ENCODE data around the gene SLC29A2. TPM values are rescaled to one million over a fixed set of nuclear protein-coding genes. Genes with fewer than 3 reads are reported as not detected.

The SLC29A2 gene
- total RNA-seq, 2 experiments from 2014 or later, result 10.0 to 11.1 TPM

GRCh38 chr11:66346476-66347424 is 24.8 kb downstream of the SLC29A2 start:
- ATAC-seq, result no peak
- no peak for DNase-seq
- Mint-ChIP-seq H3K36me3 (ENCODE audit: low read depth) (peaks cover 6% of the 10 kb centered on the region), H3K9me3 (ENCODE audit: insufficient read depth) (no peaks in the 10 kb centered on the region), H3K4me1 (ENCODE audit: low read depth) (peaks cover 53% of the 10 kb centered on the region), H3K27me3 (ENCODE audit: low read depth) (peaks cover 2% of the 10 kb centered on the region), H3K4me3 (peak overlapping the region; percentile 72), H3K27ac (peak overlapping the region; percentile 48)
- CTCF ChIA-PET, result interaction anchor here (0.8 to 8.2 kb wide), 11 partner anchors 11 to 92 kb away, joined by 3 to 79 read pairs (median 11); partner anchors contain the start of genes MRPL11, RIN1 and SLC29A2
- POLR2A ChIA-PET, result interaction anchor here (1.3 to 2.9 kb wide), 4 partner anchors 25 to 35 kb away, joined by 3 to 13 read pairs (median 6); partner anchors contain the start of genes CD248 and SLC29A2

GRCh38 chr11:66345316-66345649 is 26.3 kb downstream of the SLC29A2 start:
- no peaks in the 10 kb centered on the region for H3K9me3 Mint-ChIP-seq (ENCODE audit: insufficient read depth)
- H3K4me3 Mint-ChIP-seq, result peak overlapping the region; percentile 96
- peak; percentile 24 for ATAC-seq
- H3K4me1 Mint-ChIP-seq (ENCODE audit: low read depth), result peaks cover 55% of the 10 kb centered on the region
- POLR2A ChIA-PET, result interaction anchor here (0.6 to 2.9 kb wide), 10 partner anchors 10 to 774 kb away, joined by 3 to 28 read pairs (median 6); partner anchors contain the start of genes CD248, SLC29A2 and YIF1A
- peak overlapping the region; percentile 93 for H3K27ac Mint-ChIP-seq
- DNase-seq, result no peak
- peaks cover 2% of the 10 kb centered on the region for H3K27me3 Mint-ChIP-seq (ENCODE audit: low read depth)
- CTCF ChIA-PET, result interaction anchor here (1.2 to 8.2 kb wide), 11 partner anchors 9 to 66 kb away, joined by 3 to 79 read pairs (median 11); partner anchors contain the start of genes RIN1, SLC29A2 and YIF1A
- H3K36me3 Mint-ChIP-seq (ENCODE audit: low read depth), result peaks cover 13% of the 10 kb centered on the region

GRCh38 chr11:66344550-66345315 is 26.8 kb downstream of the SLC29A2 start, which contains the start of gene BRMS1:
BRMS1 (minus strand) TSS chr11:66345104; CDS start chr11:66342234, 2,870 bp downstream.
- ATAC-seq (peak; percentile 77), DNase-seq (peak; percentile 98)
- peak within 1 kb of the TSS; percentile 93 for H3K27ac Mint-ChIP-seq
- ChIA-PET POLR2A (interaction anchor here (0.7 to 2.9 kb wide), 11 partner anchors 10 to 773 kb away, joined by 3 to 28 read pairs (median 4); partner anchors contain the start of genes CD248, SLC29A2 and YIF1A), CTCF (interaction anchor here (0.8 to 8.2 kb wide), 14 partner anchors 9 to 67 kb away, joined by 3 to 79 read pairs (median 6); partner anchors contain the start of genes RIN1 and YIF1A)
- H3K36me3 Mint-ChIP-seq (ENCODE audit: low read depth), result peaks cover 13% of the 10 kb centered on the region
- H3K4me1 Mint-ChIP-seq (ENCODE audit: low read depth), result peaks cover 55% of the 10 kb centered on the region
- peak within 1 kb of the TSS; percentile 96 for H3K4me3 Mint-ChIP-seq
- H3K9me3 Mint-ChIP-seq (ENCODE audit: insufficient read depth), result no peaks in the 10 kb centered on the region
- peaks cover 2% of the 10 kb centered on the region for H3K27me3 Mint-ChIP-seq (ENCODE audit: low read depth)

GRCh38 chr11:66343176-66343575 is 28.4 kb downstream of the SLC29A2 start:
- Mint-ChIP-seq H3K27ac (peak overlapping the region; percentile 93), H3K27me3 (ENCODE audit: low read depth) (peaks cover 2% of the 10 kb centered on the region), H3K36me3 (ENCODE audit: low read depth) (peaks cover 22% of the 10 kb centered on the region), H3K9me3 (ENCODE audit: insufficient read depth) (no peaks in the 10 kb centered on the region), H3K4me1 (ENCODE audit: low read depth) (peaks cover 60% of the 10 kb centered on the region), H3K4me3 (peak overlapping the region; percentile 96)
- no peak for DNase-seq
- ChIA-PET POLR2A (interaction anchor here (2.9 kb wide), 1 partner anchor 31 kb away, joined by 28 read pairs; no protein-coding TSS in a partner anchor), CTCF (interaction anchor here (1.7 to 7.6 kb wide), 3 partner anchors 20 to 43 kb away, joined by 6 to 79 read pairs (median 33); no protein-coding TSS in a partner anchor)
- ATAC-seq, result no peak

- ChIA-PET CTCF (interaction anchor here (1.2 to 7.6 kb wide), 2 partner anchors 30 to 48 kb away, joined by 5 to 79 read pairs; no protein-coding TSS in a partner anchor), POLR2A (interaction anchor here (1.0 kb wide), 1 partner anchor 25 kb away, joined by 3 read pairs; the partner anchor contains the start of gene CD248)
- no peaks in the 10 kb centered on the region for H3K27me3 Mint-ChIP-seq (ENCODE audit: low read depth)
- peak overlapping the region; percentile 50 for H3K27ac Mint-ChIP-seq
- no peaks in the 10 kb centered on the region for H3K9me3 Mint-ChIP-seq (ENCODE audit: insufficient read depth)
- no peak for ATAC-seq
- H3K36me3 Mint-ChIP-seq (ENCODE audit: low read depth), result peaks cover 32% of the 10 kb centered on the region
- no peak overlapping the region for H3K4me3 Mint-ChIP-seq
- DNase-seq, result no peak
- peaks cover 68% of the 10 kb centered on the region for H3K4me1 Mint-ChIP-seq (ENCODE audit: low read depth)
Observed at GRCh38 chr11:66341502-66342126, 29.9 kb downstream of the SLC29A2 start.

GRCh38 chr11:66340596-66341501 is 30.7 kb downstream of the SLC29A2 start:
- ChIA-PET POLR2A (no interaction called here), CTCF (interaction anchor here (1.0 to 7.6 kb wide), 3 partner anchors 29 to 48 kb away, joined by 5 to 79 read pairs (median 25); no protein-coding TSS in a partner anchor)
- H3K27ac Mint-ChIP-seq, result no peak overlapping the region
- H3K9me3 Mint-ChIP-seq (ENCODE audit: insufficient read depth), result no peaks in the 10 kb centered on the region
- ATAC-seq (no peak), DNase-seq (no peak)
- H3K36me3 Mint-ChIP-seq (ENCODE audit: low read depth), result peaks cover 34% of the 10 kb centered on the region
- no peaks in the 10 kb centered on the region for H3K27me3 Mint-ChIP-seq (ENCODE audit: low read depth)
- H3K4me3 Mint-ChIP-seq, result no peak overlapping the region
- H3K4me1 Mint-ChIP-seq (ENCODE audit: low read depth), result peaks cover 66% of the 10 kb centered on the region

- H3K27me3 Mint-ChIP-seq (ENCODE audit: low read depth), result no peaks in the 10 kb centered on the region
- H3K4me3 Mint-ChIP-seq, result no peak overlapping the region
- peaks cover 64% of the 10 kb centered on the region for H3K4me1 Mint-ChIP-seq (ENCODE audit: low read depth)
- DNase-seq (no peak), ATAC-seq (no peak)
- H3K9me3 Mint-ChIP-seq (ENCODE audit: insufficient read depth), result no peaks in the 10 kb centered on the region
- CTCF ChIA-PET, result interaction anchor here (1.0 to 4.0 kb wide), 2 partner anchors 28 to 49 kb away, joined by 5 to 25 read pairs; no protein-coding TSS in a partner anchor
- H3K36me3 Mint-ChIP-seq (ENCODE audit: low read depth), result peaks cover 34% of the 10 kb centered on the region
- no peak overlapping the region for H3K27ac Mint-ChIP-seq
- POLR2A ChIA-PET, result interaction anchor here (1.2 kb wide), 1 partner anchor 28 kb away, joined by 5 read pairs; no protein-coding TSS in a partner anchor
Observed at GRCh38 chr11:66339686-66340483, 31.7 kb downstream of the SLC29A2 start.

GRCh38 chr11:66339162-66339675 is 32.3 kb downstream of the SLC29A2 start:
- Mint-ChIP-seq H3K27me3 (ENCODE audit: low read depth) (no peaks in the 10 kb centered on the region), H3K27ac (no peak overlapping the region), H3K4me3 (no peak overlapping the region), H3K9me3 (ENCODE audit: insufficient read depth) (no peaks in the 10 kb centered on the region), H3K36me3 (ENCODE audit: low read depth) (peaks cover 34% of the 10 kb centered on the region), H3K4me1 (ENCODE audit: low read depth) (peaks cover 58% of the 10 kb centered on the region)
- ChIA-PET CTCF (interaction anchor here (4.0 kb wide), 1 partner anchor 27 kb away, joined by 25 read pairs; no protein-coding TSS in a partner anchor), POLR2A (interaction anchor here (1.2 kb wide), 1 partner anchor 27 kb away, joined by 5 read pairs; no protein-coding TSS in a partner anchor)
- ATAC-seq, result no peak
- DNase-seq, result no peak
